Hippocampal formation (tissue), 2 donors: ENCODE data around the gene SLC12A5.
"Not testable (repeated sequence)": the region's sequence is repeated elsewhere in the genome, so short reads cannot be mapped to it uniquely, and the experiment has no call there.

ENCODE experiments used
- DNase-seq, 2 donors: peaks; one replicate each; lab custom pipeline; 2025; lab: John Stamatoyannopoulos, UW

Gene SLC12A5

DNA sequence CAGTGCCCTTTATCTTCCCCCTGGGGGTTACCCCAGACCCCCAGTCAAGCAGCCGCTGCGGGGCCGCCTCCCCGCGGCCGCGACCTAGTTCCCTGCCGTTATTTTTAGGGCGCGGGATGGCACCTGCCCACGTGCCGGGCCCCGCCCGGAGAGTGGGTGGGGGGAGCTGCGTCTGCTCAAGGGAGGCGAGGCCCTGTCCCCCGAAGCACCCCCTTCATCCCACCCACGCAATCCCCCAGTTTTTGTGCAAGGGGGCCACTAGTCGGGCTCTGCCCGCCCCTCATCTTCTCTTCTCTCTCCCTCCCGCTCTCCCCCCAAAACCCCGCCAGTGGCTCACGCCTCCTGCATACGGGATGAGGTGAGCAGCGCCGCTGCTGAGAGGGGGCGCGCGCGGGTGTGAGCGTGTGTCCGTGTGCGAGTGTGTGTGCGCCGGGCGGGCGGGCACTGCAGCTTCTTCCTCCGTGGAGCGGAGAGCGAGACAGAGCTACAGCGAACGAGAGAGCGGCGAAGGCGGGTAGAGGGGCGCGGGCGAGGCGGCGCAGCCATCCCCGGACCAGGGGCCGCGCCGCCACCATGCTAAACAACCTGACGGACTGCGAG lies at the start of gene SLC12A5:
TSS of gene SLC12A5 (plus strand) at position 444 of the 600 bp plus-strand sequence. CDS start at position 574, 130 bp downstream.
- no peak for DNase-seq

DNA sequence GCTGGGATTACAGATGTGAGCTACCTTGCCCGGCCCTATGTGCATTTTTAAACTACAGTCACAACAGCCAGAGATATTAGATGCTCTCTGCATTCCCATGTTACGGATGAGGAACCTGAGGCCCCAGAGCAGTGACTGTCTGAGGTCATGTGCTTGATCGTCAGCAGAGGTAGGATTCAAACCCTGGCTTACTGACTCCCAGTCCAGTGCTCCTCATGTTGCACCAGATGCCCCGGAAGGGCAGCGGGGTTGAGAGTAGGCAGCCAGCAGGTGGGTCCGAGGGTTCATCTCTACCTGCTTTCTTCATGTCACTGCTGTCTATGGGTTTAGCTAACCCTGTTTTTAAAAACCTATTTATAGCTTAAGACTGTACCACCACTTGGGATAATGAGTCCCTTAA lies 47.8 kb upstream of the SLC12A5 start:
- no peak for DNase-seq

- no peak for DNase-seq
These were observed 45.7 kb upstream of the SLC12A5 start for GRCh38 chr20:45983279-45983743.

- no peak for DNase-seq
These were observed 43.4 kb upstream of the SLC12A5 start for GRCh38 chr20:45985573-45985972.

DNA sequence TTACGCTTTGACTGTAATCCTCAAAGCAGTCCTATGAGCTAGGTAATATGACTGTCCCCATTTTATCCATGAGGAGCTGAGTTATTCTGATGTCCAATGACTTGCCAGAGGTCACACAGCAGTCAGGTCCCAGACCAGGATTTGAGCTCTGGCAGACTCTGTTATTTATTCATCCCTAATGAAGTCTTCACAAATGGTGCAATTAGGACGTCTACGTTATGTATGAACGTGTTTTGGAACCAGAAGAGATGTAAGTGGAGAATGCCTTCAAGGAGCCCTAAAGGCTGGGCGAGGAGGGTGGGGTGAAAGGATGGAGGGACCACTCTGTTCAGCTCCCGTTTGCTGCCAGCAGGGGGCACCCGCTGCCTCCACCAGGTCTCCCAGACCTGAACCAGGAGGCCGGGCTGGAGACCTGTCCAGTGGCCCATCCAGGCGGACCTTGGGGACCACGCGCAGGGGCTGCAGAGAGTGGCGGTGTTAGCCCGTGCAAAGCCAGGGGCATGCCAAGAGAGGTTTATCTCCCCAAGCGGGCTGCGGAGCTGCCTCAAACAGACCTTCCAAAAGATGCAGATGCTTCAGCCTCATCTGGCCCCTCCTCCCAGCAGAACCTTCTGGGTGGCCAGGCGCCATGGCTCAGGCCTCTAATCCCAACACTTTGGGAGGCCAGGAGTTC lies 41.8 kb upstream of the SLC12A5 start:
- DNase-seq: peak in 1 of 2 donors; percentile 42

DNA sequence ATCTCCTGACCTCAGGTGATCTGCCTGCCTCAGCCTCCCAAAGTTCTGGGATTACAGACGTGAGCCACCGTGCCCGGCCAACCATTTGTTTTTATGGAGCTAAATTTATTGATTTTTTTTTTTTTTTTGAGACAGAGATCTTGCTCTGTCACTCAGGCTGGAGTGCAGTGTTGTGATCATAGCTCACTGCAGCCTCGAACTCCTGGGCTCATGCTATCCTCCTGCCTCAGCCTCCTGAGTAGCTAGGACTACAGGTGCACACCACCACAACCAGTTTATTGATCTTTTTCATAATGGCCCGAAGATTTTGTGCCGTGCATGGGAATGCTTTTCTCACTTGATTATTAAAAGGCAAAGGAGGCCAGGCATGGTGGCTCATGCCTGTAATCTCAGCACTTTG lies 40.2 kb upstream of the SLC12A5 start:
- DNase-seq: not testable (repeated sequence)

DNA sequence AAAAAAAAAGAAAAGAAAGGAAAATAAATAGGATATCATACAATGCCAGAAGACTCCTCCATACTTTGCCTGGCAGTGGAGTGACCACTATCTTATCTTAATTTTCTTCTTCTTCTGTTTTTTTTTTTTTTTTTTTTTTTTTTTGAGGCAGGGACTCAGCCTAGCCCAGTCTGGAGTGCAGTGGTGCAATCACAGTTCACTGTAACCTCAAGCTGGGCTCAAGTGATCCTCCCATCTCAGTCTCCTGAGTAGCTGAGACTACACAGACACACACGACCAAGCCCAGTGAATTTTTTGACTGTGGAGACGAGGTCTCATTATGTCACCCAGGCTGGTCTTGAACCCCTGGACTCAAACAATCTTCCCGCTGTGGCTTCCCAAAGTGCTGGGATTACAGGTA lies 37.4 kb upstream of the SLC12A5 start:
- DNase-seq: no peak

DNA sequence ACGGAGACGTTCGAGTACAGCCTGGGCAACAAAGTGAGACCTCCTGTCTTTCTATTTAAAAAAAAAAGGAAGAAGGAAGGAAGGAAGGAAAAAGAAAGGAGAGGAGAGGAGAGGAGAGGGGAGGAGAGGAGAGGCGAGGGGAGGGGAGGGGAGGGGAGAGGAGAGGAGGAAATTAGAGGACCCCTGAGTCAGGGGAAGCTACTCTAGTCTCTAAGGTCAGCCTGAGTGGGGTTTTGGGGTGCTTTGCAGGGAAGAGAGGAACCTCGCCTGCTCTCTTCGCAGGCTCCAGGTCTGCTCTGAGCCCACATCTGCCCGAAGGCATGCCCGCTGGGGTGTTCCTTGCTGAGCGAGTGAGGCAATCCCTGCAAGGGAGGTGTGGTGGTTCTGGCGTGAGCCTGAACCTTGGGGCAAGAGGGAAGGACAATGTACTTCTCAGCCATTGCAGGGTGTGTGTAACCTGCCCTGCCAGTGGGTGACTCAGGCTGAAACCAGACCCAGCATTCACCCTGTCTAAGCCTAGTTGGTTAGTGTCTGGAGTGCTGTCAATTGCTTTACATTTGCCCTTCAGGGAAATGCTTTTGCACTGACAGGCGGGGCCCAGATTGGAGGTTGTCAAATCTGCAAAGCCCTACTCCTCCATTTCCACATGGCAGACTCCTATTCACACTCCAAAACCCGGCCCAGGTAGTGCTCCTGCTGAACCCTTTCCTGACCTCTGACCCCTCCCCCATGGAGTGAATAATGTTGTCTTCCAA lies 35.6 kb upstream of the SLC12A5 start:
- no peak for DNase-seq

DNA sequence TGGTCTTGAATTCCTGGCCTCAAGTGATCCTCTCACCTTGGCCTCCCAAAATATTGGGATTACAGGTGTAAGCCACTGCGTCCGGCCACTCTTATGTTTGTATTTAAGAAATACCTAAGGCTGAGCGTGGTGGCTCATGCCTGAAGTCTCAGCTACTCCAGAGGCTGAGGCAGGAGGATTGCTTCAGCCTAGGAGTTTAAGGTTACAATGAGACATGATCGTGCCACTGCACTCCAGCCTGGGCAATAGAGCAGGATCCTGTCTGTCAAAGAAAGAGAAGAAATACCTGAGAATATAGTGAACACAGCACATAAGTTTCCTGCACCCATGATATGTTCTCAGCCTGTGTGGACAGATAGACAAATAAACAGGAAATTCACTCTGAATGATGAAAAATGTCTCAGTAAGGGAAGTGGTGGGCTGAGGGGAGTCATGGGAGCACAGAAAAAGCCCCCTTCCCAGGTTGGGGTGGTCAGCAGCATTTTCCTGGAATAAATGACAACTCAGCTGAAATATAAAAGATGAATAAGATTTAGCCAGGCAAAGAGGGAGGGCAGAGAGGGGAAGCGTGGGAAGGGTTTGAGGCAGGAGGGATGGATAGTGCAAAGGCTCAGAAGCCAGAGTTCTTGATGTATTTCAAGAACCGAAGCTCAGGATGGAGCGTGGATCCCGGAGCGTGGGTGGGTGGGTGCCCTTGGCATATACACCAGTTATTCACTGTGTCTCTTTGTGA lies 34.1 kb upstream of the SLC12A5 start:
- no peak for DNase-seq

DNA sequence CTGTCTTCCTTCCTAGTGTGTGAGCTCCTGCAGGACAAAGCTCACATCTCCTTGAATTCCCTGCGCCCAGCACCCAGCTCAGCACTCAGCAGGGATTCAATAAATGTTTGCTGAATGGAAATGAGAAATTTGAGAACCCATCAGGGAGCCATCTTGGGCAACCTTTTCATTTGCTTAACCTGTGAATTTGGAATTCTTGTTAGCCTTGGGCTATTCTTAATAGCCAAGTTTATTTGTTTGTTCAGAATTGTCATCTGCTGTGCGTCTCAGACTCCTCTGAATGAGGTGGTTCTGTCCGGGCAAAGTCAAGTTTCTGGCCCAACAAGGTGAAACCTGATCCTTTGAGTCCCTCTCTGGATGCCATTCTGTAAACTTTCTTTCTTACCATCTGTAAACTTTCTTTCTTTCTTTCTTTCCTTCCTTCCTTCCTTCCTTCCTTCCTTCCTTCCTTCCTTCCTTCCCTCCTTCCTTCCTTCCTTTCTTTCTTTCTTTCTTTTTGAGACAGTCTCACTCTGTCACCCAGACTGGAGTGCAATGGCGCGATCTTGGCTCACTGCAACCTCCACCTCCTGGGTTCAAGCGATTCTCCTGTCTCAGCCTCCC lies 33.4 kb upstream of the SLC12A5 start:
- DNase-seq: not testable (repeated sequence)

DNA sequence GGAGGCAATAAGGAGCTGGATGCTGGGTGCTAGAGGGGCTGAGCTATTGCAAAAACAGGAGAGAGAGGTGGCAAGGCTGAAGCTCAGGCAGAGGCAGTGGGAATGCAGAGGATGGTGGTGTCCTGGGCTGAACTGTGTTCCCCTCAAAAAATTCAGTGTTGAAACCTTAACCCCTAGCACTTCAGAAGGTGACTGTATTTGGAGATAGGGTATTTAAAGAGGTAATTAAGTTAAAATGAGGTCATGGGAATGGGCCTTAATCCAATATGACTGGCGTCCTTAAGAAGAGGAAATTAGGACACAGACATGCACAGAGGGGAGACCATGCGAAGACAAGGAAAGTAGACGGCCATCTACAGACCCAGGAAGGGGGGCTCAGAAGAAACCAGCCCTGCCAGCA lies 31.8 kb upstream of the SLC12A5 start:
- no peak for DNase-seq

- no peak for DNase-seq
These were observed 30.7 kb upstream of the SLC12A5 start for GRCh38 chr20:45998337-45998736.

GRCh38 chr20:45998761-45999160 lies 30.3 kb upstream of the SLC12A5 start:
- peak in 1 of 2 donors; percentile 5 for DNase-seq

DNA sequence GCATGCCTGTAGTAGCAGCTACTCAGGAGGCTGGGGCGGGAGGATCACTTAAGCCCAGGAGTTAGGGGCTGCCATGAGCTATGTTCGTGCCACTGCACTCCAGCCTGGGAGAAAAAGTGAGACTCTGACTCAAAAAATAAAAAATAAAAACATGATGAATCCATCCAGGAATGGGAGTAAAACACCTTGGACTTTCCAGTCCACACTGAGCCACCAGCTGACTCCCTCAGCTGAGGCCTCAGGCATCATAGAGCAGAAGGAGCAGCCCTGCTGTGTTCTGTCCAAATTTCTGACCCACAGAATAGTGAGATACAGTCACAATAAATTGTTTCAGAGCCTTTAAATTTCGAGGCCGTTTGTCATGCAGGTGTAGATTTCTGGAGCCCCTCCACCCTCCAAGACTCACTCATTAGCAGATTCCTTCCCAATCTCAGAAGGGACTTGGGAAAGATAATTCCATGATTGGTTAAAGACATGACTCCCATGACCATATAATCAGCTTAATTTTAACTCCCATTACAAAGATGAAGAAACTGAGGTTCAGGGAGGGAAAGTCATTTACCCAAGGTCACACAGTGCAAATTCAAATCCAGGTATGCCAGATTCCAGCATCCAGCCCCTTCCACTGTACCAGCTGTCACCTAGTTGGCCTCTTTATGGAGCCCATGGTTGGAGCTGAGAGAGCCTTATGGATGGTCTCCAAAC lies 29.3 kb upstream of the SLC12A5 start:
- no peak for DNase-seq

GRCh38 chr20:46000262-46000996 lies 28.6 kb upstream of the SLC12A5 start:
- no peak for DNase-seq

GRCh38 chr20:46001498-46001897 lies 27.5 kb upstream of the SLC12A5 start:
- no peak for DNase-seq

DNA sequence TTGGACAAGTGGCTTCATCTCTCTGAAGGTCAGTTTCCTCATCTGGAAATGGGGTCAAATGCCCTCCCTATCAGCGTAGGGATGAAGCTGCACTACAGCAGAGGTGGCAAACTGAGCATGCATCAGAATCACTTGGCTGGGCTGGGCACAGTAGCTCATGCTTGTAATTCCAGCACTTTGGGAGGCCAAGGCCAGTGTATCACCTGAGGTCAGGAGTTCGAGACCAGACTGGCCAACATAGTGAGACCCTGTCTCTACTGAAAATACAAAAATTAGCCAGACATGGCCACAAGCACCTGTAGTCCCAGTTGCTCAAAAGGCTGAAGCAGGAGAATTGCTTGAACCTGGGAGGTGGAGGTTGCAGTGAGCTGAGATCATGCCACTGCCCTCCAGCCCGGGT lies 27.0 kb upstream of the SLC12A5 start:
- no peak for DNase-seq

GRCh38 chr20:46004187-46004586 lies 24.8 kb upstream of the SLC12A5 start:
- no peak for DNase-seq

DNA sequence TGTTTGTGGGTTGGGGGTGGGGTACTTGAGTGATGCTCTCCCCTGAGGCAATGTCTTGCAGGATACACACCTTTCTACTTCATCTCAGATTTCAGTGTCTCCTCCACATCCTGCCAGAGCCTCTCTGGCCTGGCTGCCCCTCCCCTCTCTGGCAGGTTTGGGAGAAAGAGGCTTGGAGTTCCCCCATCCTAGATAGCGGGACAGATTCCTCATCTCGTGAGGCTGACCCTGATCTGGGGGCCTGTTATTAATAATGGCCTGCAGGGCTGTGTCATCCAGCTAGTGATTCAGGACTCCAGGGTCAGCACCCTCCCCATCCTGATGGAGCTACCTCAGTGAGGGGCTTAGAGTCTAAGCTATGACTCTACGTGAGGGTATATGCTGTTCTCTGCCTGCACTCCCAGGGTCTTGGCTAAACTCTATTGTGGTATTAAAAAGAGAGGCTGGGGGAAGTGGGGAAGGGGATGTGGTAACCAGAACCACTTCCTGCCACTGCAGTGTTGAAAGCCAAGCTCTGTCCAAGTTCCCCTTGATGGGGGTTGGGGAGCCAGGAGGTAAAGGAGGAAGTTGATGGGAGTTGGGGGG lies 24.0 kb upstream of the SLC12A5 start:
- peak in 1 of 2 donors; percentile 15 for DNase-seq
